ENCODE measurements around the gene ZMYND19.
A peak's percentile ranks its signal among the peaks of the same experiment; 100 is the strongest.
"Not testable (repeated sequence)": the region's sequence is repeated elsewhere in the genome, so short reads cannot be mapped to it uniquely, and the experiment has no call there.

Gene ZMYND19

GRCh38 chr9:137630679-137631078 is 40.4 kb upstream of the ZMYND19 start:
- no peak overlapping the region for H3K4me3 ChIP-seq
- no peak for TF ChIP-seq CTCF (IDR thresholded peaks at IDR 0.05)
- no peak for DNase-seq (ENCODE audit: low spot score)
- H3K27ac ChIP-seq = no peak overlapping the region

- H3K4me3 ChIP-seq = no peak overlapping the region
- TF ChIP-seq CTCF (IDR thresholded peaks at IDR 0.05) = no peak
- no peak for DNase-seq (ENCODE audit: low spot score)
- no peak overlapping the region for H3K27ac ChIP-seq
Observed at GRCh38 chr9:137630126-137630525, 39.8 kb upstream of the ZMYND19 start.

GRCh38 chr9:137627406-137627805 is 37.1 kb upstream of the ZMYND19 start:
- H3K27ac ChIP-seq; DNase-seq (ENCODE audit: low spot score); H3K4me3 ChIP-seq: not testable (repeated sequence)

GRCh38 chr9:137626464-137626863 is 36.2 kb upstream of the ZMYND19 start:
- no peak for TF ChIP-seq CTCF (IDR thresholded peaks at IDR 0.05)
- DNase-seq (ENCODE audit: low spot score) = no peak
- Histone ChIP-seq H3K4me3 (no peak overlapping the region), H3K27ac (no peak overlapping the region)

- not testable (repeated sequence) for H3K4me3 ChIP-seq; DNase-seq (ENCODE audit: low spot score); H3K27ac ChIP-seq
Observed at GRCh38 chr9:137622211-137622610, 31.9 kb upstream of the ZMYND19 start.

- no peak overlapping the region for H3K27ac ChIP-seq
- no peak for DNase-seq (ENCODE audit: low spot score)
- no peak for TF ChIP-seq CTCF (IDR thresholded peaks at IDR 0.05)
- H3K4me3 ChIP-seq = no peak overlapping the region
Observed at GRCh38 chr9:137621131-137621757, 30.9 kb upstream of the ZMYND19 start.

- TF ChIP-seq CTCF (IDR thresholded peaks at IDR 0.05) = no peak
- Histone ChIP-seq H3K4me3 (no peak overlapping the region), H3K27ac (no peak overlapping the region)
- DNase-seq (ENCODE audit: low spot score) = no peak
Observed at GRCh38 chr9:137620581-137620980, 30.3 kb upstream of the ZMYND19 start.

- H3K4me3 ChIP-seq = peak overlapping the region; percentile 100
- peak overlapping the region in 1 of 2 donors; percentile 97 for H3K27ac ChIP-seq
- TF ChIP-seq CTCF (IDR thresholded peaks at IDR 0.05) = no peak
- DNase-seq (ENCODE audit: low spot score) = no peak
Observed at GRCh38 chr9:137620048-137620405, 29.7 kb upstream of the ZMYND19 start.

All from coronary artery (tissue), 2 donors.